Cardiac muscle cell (in vitro differentiated cells and primary cell): ENCODE measurements around the gene TESK1. TPM values are rescaled to one million over a fixed set of nuclear protein-coding genes. Genes with fewer than 3 reads are reported as not detected.
"Not testable (repeated sequence)": the region's sequence is repeated elsewhere in the genome, so short reads cannot be mapped to it uniquely, and the experiment has no call there.

Experiments
- DNase-seq, 2 donors: peaks; one replicate each; pipeline versions ENCODE4 v3.0.0 to v3.0.0-alpha.2; 2010 to 2017; ENCODE audit warnings: low read depth in 1 of 2, low spot score in 1 of 2
- H3K27ac ChIP-seq: fragments of 200-600 bp; sonication (generic); 2 replicates; pipeline ENCODE4 v1.5.1; 2016
- H3K27me3 ChIP-seq: fragments of 200-600 bp; sonication (generic); 2 replicates; pipeline ENCODE4 v1.6.0; 2016; ENCODE audit warnings: control low read depth
- H3K36me3 ChIP-seq: fragments of 200-600 bp; sonication (generic); 2 replicates; pipeline ENCODE4 v1.5.1; 2016; ENCODE audit warnings: control low read depth
- H3K4me1 ChIP-seq: fragments of 200-600 bp; sonication (generic); 2 replicates; pipeline ENCODE4 v1.8.1; 2017; ENCODE audit warnings: low read depth, mild to moderate bottlenecking, mixed run types
- H3K4me3 ChIP-seq: fragments of 200-600 bp; sonication (generic); 2 replicates; pipeline ENCODE4 v1.5.1; 2016; ENCODE audit warnings: mild to moderate bottlenecking
- H3K9me3 ChIP-seq: fragments of 200-600 bp; sonication (generic); 2 replicates; pipeline ENCODE4 v1.5.1; 2017; ENCODE audit warnings: low read depth, mild to moderate bottlenecking, control low read depth
- CTCF ChIP-seq: IDR thresholded peaks from 2 replicates; pipeline ENCODE4 v1.5.1; 2012; ENCODE audit warnings: low read depth, mild to moderate bottlenecking, low read length
- polyA plus RNA-seq: library from polyadenylated mRNA; unstranded; fragments of >200 nt; fragmentation: Nextera tagmentation; extraction: Ambion mirVana; gene quantifications from 2 replicates; pipeline ENCODE4 v1.2.1, GENCODE V29; 2016
- total RNA-seq: library from RNA; depleted of rRNA; stranded (reverse); fragments of >200 nt; gene quantifications from 2 replicates; pipeline ENCODE4 v1.2.3, GENCODE V29; 2016

The TESK1 gene
- total and polyA plus RNA-seq, 2 experiments from 2014 or later: 30.3 to 42.5 TPM

- DNase-seq: no peak
- Histone ChIP-seq H3K4me1 (peaks cover 3% of the 10 kb centered on the region), H3K36me3 (peaks cover 10% of the 10 kb centered on the region), H3K27me3 (no peaks in the 10 kb centered on the region), H3K27ac (no peak overlapping the region), H3K9me3 (no peaks in the 10 kb centered on the region), H3K4me3 (no peak overlapping the region)
- no peak for TF ChIP-seq CTCF
Measured at GRCh38 chr9:35609001-35609819, 4.1 kb downstream of the TESK1 start.

GRCh38 chr9:35609820-35610163, 4.7 kb downstream of the TESK1 start:
- Histone ChIP-seq H3K9me3 (no peaks in the 10 kb centered on the region), H3K4me3 (no peak overlapping the region), H3K27ac (no peak overlapping the region), H3K27me3 (peaks cover 5% of the 10 kb centered on the region), H3K4me1 (peaks cover 3% of the 10 kb centered on the region), H3K36me3 (peaks cover 10% of the 10 kb centered on the region)
- no peak for DNase-seq
- TF ChIP-seq CTCF: no peak

- Histone ChIP-seq H3K27me3 (peaks cover 18% of the 10 kb centered on the region), H3K4me3 (no peak overlapping the region), H3K9me3 (no peaks in the 10 kb centered on the region), H3K4me1 (peaks cover 1% of the 10 kb centered on the region), H3K27ac (no peak overlapping the region), H3K36me3 (peaks cover 10% of the 10 kb centered on the region)
- peak; percentile 56 to 58 for DNase-seq
- peak; percentile 79 for TF ChIP-seq CTCF
Measured at GRCh38 chr9:35611230-35611797, 6.3 kb downstream of the TESK1 start.

GRCh38 chr9:35612066-35612465, 7.0 kb downstream of the TESK1 start:
- not testable (repeated sequence) for DNase-seq

GRCh38 chr9:35612843-35613242, 7.8 kb downstream of the TESK1 start:
- peaks cover 33% of the 10 kb centered on the region for H3K27me3 ChIP-seq
- peaks cover 7% of the 10 kb centered on the region for H3K36me3 ChIP-seq
- H3K27ac ChIP-seq: no peak overlapping the region
- no peak for TF ChIP-seq CTCF
- H3K4me3 ChIP-seq: no peak overlapping the region
- H3K9me3 ChIP-seq: no peaks in the 10 kb centered on the region
- DNase-seq: no peak
- H3K4me1 ChIP-seq: no peaks in the 10 kb centered on the region

More at GRCh38 chr9:35612066-35612465, 7.0 kb downstream of the TESK1 start:
- H3K4me1 ChIP-seq, H3K27ac ChIP-seq, H3K4me3 ChIP-seq, H3K9me3 ChIP-seq: not testable (repeated sequence)
- Histone ChIP-seq H3K27me3 (peaks cover 26% of the 10 kb centered on the region), H3K36me3 (peaks cover 10% of the 10 kb centered on the region)

GRCh38 chr9:35615981-35616680, 11.1 kb downstream of the TESK1 start:
- no peak for TF ChIP-seq CTCF
- Histone ChIP-seq H3K27me3 (peaks cover 42% of the 10 kb centered on the region), H3K4me1 (no peaks in the 10 kb centered on the region), H3K36me3 (no peaks in the 10 kb centered on the region), H3K9me3 (no peaks in the 10 kb centered on the region), H3K4me3 (no peak overlapping the region), H3K27ac (no peak overlapping the region)
- DNase-seq: no peak
